SU-DHL-6 (cell line): Measurements from ENCODE around the gene HAGH.

Experiments used
- H2AFZ ChIP-seq: fragments of 200-600 bp; sonication (generic); 2 replicates; pipeline ENCODE4 v1.6.1; 2014; ENCODE audit warnings: low read depth, mild to moderate bottlenecking, moderate library complexity, mixed read lengths, antibody characterized with exemption, low read length; ENCODE audit not compliant: severe bottlenecking
- H3F3A ChIP-seq: fragments of 200-600 bp; shearing (Covaris generic); 2 replicates; pipeline ENCODE4 v1.6.0; 2016; ENCODE audit warnings: antibody characterized with exemption, mild to moderate bottlenecking; ENCODE audit not compliant: insufficient read depth
- H3K27ac ChIP-seq: fragments of 200-600 bp; sonication (generic); 2 replicates; pipeline ENCODE4 v1.5.1; 2016; ENCODE audit warnings: low read depth, mild to moderate bottlenecking, low read length, moderate library complexity, mixed read lengths
- H3K27me3 ChIP-seq: fragments of 200-600 bp; sonication (generic), shearing (Covaris generic); 2 replicates; pipeline ENCODE4 v1.6.0; 2014; ENCODE audit warnings: mild to moderate bottlenecking, low read length
- H3K36me3 ChIP-seq: fragments of 200-600 bp; sonication (generic); 2 replicates; pipeline ENCODE4 v1.6.1; 2014; ENCODE audit warnings: mild to moderate bottlenecking, low read length, mixed read lengths
- H3K4me2 ChIP-seq: fragments of 300-600, 200-600 bp; shearing (Covaris generic), sonication (generic); 2 replicates; pipeline ENCODE4 v1.6.0; 2014; ENCODE audit warnings: low read length, low read depth, mild to moderate bottlenecking; ENCODE audit not compliant: poor library complexity, severe bottlenecking
- H3K4me3 ChIP-seq: fragments of 200-600 bp; sonication (generic); 2 replicates; pipeline ENCODE4 v1.5.1; 2014; ENCODE audit warnings: antibody characterized with exemption, low read length, mild to moderate bottlenecking, mixed read lengths; ENCODE audit not compliant: insufficient read depth, poor library complexity, severe bottlenecking
- H3K79me2 ChIP-seq: fragments of 200-600 bp; sonication (generic); 2 replicates; pipeline ENCODE4 v1.6.1; 2014; ENCODE audit warnings: mild to moderate bottlenecking, low read length, moderate library complexity; ENCODE audit not compliant: insufficient read depth
- H3K9ac ChIP-seq: fragments of 200-600 bp; sonication (generic); 2 replicates; pipeline ENCODE4 v1.7.0; 2014; ENCODE audit warnings: mild to moderate bottlenecking, low read length
- H3K9me2 ChIP-seq: fragments of 200-600 bp; sonication (generic); replicated peaks from 2 replicates; pipeline ENCODE4 v1.6.1; 2014; ENCODE audit warnings: low read length; ENCODE audit not compliant: insufficient read depth
- H3K9me3 ChIP-seq: fragments of 200-600 bp; sonication (generic); 2 replicates; pipeline ENCODE4 v1.6.1; 2014; ENCODE audit warnings: low read length, mixed read lengths; ENCODE audit not compliant: insufficient read depth
- H4K20me1 ChIP-seq: fragments of 200-600 bp; sonication (generic); 2 replicates; pipeline ENCODE4 v1.6.1; 2014; ENCODE audit warnings: low read depth, mild to moderate bottlenecking, antibody characterized with exemption, low read length, moderate library complexity, mixed read lengths
- CTCF ChIP-seq: fragments of 200-600 bp; sonication (generic); IDR thresholded peaks from one replicate; pipeline ENCODE4 v1.5.1; 2017; ENCODE audit warnings: antibody characterized with exemption, mild to moderate bottlenecking, low read length, moderate library complexity; ENCODE audit not compliant: insufficient read depth, poor library complexity, severe bottlenecking
- EZH2phosphoT487 ChIP-seq: fragments of 200-600 bp; sonication (generic), shearing (Covaris generic); conservative IDR thresholded peaks from 2 replicates; pipeline ENCODE4 v1.6.1; 2018; ENCODE audit warnings: mild to moderate bottlenecking, antibody characterized with exemption, low read length, moderate library complexity, mixed read lengths

Gene HAGH

GRCh38 chr16:1761751-1762150 lies 64.9 kb downstream of the HAGH start:
- Histone ChIP-seq H3K9me2 (no peaks in the 10 kb centered on the region), H3K79me2 (no peaks in the 10 kb centered on the region), H3K9me3 (no peaks in the 10 kb centered on the region), H3F3A (no peaks in the 10 kb centered on the region), H3K4me3 (no peak overlapping the region), H3K27ac (no peak overlapping the region), H3K27me3 (no peaks in the 10 kb centered on the region), H3K4me2 (no peak overlapping the region), H3K36me3 (no peaks in the 10 kb centered on the region), H4K20me1 (no peaks in the 10 kb centered on the region), H2AFZ (no peak overlapping the region), H3K9ac (no peak overlapping the region)
- TF ChIP-seq EZH2phosphoT487 (no peak), CTCF (no peak)

- H3K27me3 ChIP-seq, result no peaks in the 10 kb centered on the region
- no peak overlapping the region for H3K9ac ChIP-seq
- TF ChIP-seq EZH2phosphoT487 (no peak), CTCF (no peak)
- H3K9me2 ChIP-seq, result no peaks in the 10 kb centered on the region
- H3K27ac ChIP-seq, result no peak overlapping the region
- no peak overlapping the region for H2AFZ ChIP-seq
- H3K36me3 ChIP-seq, result no peaks in the 10 kb centered on the region
- no peak overlapping the region for H3K4me2 ChIP-seq
- H3K9me3 ChIP-seq, result no peaks in the 10 kb centered on the region
- H3K79me2 ChIP-seq, result no peaks in the 10 kb centered on the region
- H4K20me1 ChIP-seq, result no peaks in the 10 kb centered on the region
- no peaks in the 10 kb centered on the region for H3F3A ChIP-seq
- no peak overlapping the region for H3K4me3 ChIP-seq
Measured at GRCh38 chr16:1760911-1761310, 65.7 kb downstream of the HAGH start.

- no peaks in the 10 kb centered on the region for H3K27me3 ChIP-seq
- H2AFZ ChIP-seq, result no peak overlapping the region
- no peak for TF ChIP-seq CTCF
- no peak for TF ChIP-seq EZH2phosphoT487
- H3K4me3 ChIP-seq, result no peak overlapping the region
- no peaks in the 10 kb centered on the region for H3K36me3 ChIP-seq
- no peaks in the 10 kb centered on the region for H4K20me1 ChIP-seq
- H3K9ac ChIP-seq, result no peak overlapping the region
- no peaks in the 10 kb centered on the region for H3K9me2 ChIP-seq
- H3K9me3 ChIP-seq, result no peaks in the 10 kb centered on the region
- H3K27ac ChIP-seq, result no peak overlapping the region
- no peak overlapping the region for H3K4me2 ChIP-seq
- no peaks in the 10 kb centered on the region for H3F3A ChIP-seq
- H3K79me2 ChIP-seq, result no peaks in the 10 kb centered on the region
Measured at GRCh38 chr16:1759511-1759910, 67.1 kb downstream of the HAGH start.

GRCh38 chr16:1758923-1759322 lies 67.7 kb downstream of the HAGH start:
- no peaks in the 10 kb centered on the region for H3F3A ChIP-seq

More at GRCh38 chr16:1758923-1759322, 67.7 kb downstream of the HAGH start:
- H3K9ac ChIP-seq, result no peak overlapping the region
- H3K27ac ChIP-seq, result no peak overlapping the region
- TF ChIP-seq CTCF (no peak), EZH2phosphoT487 (no peak)
- no peaks in the 10 kb centered on the region for H4K20me1 ChIP-seq
- no peaks in the 10 kb centered on the region for H3K9me3 ChIP-seq
- no peak overlapping the region for H3K4me2 ChIP-seq
- no peaks in the 10 kb centered on the region for H3K36me3 ChIP-seq
- H3K79me2 ChIP-seq, result no peaks in the 10 kb centered on the region
- H3K4me3 ChIP-seq, result no peak overlapping the region
- no peaks in the 10 kb centered on the region for H3K9me2 ChIP-seq
- H3K27me3 ChIP-seq, result no peaks in the 10 kb centered on the region
- no peak overlapping the region for H2AFZ ChIP-seq
